CD4-positive, alpha-beta T cell treated with Interleukin-10 for 1 hour (primary cell): Measurements from ENCODE around the gene UQCR11.

ENCODE experiments used
- DNase-seq: peaks from one replicate; pipeline ENCODE4 v3.0.0-alpha.2; 2020

Gene UQCR11

DNA sequence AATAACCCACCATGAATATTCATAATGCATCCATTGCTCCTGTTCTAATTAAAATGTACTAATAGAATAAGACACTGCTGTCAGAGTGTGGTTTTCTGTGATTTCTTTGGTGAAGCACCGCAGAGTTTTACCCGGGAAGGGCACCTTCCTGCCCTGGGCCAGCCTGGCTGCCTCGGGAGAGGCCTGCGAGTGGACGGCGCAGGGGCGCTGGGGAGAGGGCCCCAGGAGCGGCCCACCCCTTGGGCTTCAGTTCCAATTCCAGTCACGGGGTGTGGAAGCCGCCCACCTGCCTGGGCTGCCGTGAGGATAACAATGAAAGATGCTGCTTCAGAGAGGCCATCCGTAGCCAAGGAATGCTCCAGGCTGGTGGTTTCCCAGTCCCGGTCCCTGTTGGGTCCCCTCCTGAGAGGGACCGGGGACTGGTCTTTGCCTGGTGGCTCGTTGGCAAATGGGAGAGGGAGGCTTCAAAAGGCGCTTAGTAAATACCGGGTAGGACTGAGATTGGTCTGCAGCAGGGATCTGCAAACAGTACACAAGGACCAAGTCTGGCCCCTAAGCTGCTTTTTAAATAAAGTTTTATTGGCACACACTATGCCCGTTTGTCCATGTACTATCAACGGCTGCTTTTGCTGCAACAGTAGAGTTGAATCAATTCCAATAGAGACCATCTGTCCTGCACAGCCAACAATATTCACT lies 29.1 kb upstream of the UQCR11 start:
- DNase-seq: no peak

DNA sequence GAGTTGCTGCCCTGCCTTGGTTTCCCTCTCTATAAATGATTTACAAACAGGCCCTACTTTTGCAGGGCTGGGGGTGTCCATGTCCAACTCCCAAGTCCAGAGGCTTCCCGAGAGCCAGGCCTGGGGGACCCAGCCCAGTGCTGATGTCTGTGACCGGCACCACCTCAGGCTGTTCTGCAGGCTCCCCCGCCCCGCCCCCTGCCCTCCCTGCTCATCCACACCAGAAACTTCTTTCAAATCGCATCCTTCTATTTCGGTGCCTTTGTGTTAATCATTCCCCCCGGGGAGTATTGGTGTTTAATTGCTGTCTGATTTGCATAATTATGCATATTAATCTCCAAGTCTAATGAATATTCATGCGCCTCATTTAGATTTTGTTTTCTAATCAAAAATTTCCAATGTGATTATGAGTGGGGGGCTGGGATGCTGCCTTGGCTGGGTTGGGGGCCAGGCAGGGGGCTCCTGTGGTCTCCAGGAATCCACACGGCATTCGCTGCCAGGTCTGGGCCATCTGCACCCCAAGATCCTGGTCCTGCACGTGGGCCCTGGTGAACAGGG lies 28.1 kb upstream of the UQCR11 start:
- DNase-seq: no peak

DNA sequence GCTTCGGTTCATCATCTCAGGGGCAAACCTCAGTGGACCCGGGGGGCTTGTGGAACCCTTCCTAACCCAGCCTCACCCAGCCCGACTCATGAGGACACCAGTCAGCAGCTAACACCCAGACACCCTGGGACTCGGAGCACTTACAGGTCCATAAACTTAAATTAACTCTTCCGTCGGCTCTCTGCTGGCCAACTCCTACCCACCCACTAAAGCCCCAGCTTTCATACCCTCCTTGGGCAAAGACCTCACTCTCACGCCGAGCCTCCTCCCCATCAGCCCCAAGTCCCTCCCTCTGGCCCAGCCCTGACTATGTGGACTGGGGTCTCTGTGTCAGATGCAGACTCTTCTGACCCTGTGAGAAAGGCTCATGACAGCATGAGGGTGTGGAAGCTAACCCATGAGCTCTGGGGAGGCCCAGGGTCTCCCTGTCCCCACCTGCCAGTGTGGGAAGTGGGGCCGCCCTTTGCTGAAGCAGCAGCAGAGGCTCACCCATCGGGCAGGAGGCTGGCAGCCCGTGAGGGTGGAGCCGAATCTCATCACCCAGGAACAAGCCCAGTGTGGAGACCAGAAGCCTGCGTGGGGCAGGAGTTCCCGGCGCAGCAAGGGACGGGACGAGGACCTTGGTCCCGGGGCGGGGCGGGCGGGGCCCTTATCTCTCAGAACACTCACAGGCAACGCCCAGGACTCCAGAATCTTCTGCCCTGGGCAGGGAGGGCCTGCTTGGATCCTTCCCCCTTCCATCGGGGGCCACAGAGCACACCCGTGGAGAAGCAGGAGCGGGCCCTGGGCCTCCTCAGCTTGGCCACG lies 27.4 kb upstream of the UQCR11 start:
- no peak for DNase-seq

DNA sequence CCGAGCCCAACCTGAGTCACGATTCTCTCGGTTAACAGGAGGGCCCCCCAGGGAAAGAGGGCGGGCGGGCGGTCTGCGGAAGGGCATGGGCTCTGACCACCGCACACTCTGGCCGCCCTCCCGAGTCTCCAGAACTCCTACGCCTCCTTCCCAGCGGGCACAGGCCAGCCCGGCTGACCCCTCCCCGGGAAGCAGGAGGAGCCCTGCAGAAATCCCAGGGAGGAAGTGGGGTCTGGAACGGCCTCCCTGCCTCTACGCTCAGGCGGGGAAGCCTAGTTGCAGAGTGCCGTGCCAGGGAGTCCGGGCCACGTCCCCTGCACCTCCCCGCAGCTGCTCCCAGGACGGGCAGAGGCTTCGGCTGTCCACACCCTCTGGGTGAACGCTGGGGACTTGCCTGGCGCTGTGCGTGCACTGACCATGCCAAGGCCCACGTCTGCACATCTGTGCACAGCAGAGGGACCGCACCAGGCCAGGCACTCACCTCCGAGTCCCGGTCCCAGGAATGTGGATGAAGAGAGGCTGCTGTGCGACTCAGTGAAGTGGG lies 26.4 kb upstream of the UQCR11 start:
- DNase-seq: no peak

DNA sequence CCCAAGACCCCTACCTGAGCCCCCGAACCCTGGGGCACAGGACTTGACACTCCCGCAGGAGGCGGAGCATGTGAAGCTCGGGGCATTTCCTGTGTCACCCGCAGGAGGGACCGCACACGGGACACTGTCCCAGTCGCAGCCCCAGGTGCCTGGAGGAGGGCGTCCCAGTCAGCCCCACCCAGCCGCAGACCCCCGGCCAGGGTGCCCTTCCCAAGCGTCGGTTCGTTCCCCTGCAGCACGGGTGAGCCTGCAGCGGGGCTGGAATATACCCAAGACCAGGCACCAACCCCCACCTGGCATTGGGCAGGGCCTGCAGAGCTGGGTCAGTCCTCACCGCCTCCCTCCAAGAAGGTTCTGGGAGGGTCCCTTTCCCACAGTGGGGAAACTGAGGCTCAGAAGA lies 25.5 kb upstream of the UQCR11 start:
- no peak for DNase-seq

DNA sequence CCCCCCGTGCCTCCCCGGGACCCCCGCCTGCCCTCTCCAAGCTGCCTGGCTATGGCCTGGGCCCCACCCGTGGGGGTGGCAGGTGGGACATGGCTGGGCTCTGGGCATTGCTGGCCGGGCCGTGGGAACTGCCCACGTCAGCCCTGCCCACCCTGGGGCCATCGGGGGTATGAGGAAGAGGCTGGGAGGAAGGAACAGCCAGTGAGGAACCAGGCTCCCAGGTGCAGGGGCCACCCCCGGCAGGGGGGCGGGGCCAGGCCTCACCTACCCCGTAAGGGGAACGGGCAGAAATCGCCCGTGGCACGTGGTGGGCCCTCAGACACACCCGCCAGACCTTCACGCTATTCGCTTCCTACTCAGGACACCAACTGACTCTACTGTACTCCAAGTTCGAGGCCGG lies 24.8 kb upstream of the UQCR11 start:
- DNase-seq: no peak

DNA sequence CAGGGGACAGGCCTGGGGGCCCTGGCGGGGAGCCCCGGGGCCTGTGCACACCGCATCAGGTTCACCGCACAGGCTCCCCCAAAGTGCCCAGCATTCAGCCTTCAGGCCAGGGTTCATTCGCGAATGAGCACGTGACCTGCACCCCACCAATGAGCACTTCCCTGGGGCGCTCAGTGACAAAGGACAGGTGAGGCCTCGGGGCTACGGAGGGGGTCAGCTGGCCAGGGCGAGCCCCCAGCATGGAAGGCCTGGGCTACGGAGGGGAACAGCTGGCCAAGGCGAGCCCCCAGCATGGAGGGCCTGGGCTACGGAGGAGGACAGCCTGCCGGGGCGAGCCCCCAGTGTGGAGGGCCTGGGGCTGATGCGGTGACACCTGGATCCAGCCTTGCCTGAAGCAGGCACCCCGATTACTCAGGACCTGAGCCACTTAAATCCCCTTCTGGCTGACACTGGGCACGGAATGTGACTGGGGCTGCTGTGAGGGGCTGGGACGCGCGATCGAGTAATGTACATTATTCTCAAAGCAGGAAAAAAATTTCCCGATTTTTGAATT lies 24.1 kb upstream of the UQCR11 start:
- DNase-seq: no peak

DNA sequence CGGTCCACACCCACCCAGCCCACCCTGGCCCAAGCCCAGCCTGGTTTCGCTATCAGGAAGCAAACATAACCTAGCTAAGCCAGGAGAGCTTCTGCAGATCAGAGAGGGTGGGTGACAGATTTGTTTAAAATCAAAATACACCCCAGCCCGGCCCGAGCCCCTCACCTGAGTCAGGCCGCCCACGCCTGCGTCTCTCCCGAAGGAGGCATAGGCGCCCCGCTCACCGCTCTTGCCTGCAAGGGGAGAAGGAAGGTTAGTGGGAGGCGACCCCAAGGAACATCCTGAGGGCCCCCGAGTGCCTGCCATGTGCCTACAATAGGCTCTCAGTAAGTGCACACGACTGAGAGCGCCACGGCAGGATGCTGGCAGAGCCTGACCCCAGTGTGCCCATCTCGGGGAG lies 21.9 kb upstream of the UQCR11 start:
- DNase-seq: no peak

DNA sequence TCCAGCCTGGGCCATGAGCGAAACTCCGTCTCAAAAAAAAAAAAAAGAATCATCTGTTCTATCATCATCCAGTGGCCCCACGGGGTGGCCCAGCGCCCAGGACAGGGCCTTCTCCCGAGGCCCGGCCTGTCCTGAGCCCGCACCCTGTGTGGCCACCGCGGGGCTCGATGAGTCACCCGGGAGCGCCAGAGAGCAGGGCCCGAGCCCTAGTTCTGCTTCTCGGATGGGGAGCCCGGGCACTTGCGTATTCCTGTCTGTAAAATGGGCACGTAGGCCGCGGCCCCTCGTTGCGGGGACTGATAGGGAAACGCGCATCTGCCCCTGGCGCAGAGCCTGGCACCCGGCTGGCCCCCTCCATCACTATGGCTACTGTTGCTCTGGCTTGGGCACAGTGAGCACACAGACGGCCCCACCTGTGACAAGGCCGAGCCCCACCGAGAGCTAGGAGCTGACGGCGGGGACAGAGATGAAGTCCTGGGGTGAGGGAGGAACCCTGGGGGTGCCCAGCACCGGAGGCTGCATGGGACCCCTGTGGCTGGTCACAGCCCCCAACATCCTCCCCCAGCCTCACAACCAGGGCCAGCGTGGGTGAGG lies 21.3 kb upstream of the UQCR11 start:
- no peak for DNase-seq

DNA sequence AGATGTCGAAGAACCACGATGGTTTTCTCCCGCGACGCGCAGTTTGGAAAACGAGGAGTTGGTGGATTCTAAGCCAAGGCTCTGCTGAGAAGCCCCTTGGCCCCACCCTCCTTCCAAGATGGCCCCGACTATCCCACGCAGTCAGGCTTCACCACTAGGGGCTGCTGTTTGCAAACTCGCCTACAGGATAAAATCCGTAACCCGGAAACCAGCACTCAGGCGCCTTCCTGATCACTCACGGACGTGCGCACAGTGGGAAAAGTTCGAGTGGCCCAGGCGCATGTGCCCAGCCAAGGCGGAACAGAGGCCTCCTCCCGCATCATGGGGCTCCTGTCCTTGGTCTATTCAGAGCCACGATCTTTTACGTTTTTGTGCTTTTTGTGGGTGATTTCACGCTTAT lies 19.2 kb upstream of the UQCR11 start:
- DNase-seq: peak; percentile 56

DNA sequence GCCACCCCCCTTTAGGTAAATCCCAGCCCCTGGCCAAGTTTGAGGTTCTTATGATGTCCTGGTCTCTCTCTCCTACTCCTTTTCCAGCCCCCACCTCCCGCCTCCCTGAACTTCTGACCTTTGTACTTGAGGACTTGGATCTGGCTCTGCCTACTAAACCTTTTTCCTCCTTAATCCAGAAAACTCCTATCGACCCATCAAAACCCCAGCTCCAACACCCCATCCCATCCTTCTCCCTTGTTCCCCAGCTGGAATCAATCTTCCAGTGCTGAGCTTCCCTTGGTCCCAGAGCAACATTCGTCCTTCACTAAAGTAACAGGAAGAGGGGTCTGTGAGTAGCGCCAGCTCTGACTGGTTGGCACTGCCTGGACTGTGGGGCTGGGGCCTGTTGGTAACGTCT lies 17.3 kb upstream of the UQCR11 start:
- no peak for DNase-seq

DNA sequence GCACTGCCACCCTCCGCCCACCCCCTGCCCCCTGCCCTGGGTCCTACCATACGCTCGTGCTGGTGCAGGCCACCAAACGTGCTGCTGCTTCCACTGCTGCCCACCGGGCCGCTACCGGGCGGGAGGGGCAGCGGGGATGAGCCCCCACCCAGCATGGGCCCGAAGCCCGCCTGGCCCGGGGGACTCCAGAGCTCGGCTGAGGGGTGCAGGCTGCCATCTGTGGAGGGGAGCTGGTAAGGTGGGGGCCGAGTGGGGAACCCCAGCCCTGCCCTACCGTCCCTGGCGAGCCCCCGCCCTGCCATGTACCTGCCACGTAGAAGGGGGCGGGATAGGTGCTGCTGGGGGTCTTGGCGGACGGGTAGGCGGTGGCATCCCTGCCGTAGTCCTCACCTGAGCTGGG lies 16.7 kb upstream of the UQCR11 start:
- no peak for DNase-seq

DNA sequence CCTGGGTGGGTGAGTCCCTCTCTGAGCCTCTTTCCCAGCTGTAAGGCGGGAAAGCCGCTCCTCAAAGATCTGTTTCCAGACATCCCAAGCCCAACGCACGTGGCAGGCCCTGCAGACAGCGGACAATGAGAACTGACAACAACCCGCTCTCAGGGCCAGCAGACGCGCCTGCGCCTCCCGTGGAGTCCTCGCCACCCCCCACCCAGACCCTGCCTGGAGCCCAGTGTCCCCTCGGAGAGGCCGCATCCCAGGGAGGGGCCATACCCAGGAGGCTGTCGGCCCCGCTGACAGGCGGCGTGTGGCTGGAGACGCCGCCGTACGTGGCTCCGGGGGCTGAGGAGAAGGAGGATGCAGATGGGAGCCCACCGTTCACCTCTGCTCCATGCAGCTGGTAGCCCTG lies 16.3 kb upstream of the UQCR11 start:
- no peak for DNase-seq

DNA sequence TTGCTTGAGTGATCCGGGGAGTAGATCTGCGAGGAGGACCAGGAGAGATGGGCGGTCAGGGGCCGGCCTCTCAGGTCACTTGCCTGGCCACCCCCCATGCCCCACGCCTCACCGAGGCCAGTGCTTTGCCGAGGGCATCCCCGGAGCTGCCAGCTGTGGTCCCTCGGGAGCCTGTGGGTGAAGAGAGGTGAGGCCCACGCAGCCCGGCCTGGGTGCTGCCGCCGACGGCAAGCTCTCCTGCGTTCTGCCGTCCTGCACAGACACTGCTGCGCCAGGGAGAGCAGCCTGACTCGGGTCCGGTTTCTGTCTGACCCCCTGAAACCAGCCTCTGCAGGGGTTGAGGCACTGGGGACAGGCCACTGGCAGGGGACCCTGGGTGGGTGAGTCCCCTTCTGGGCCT lies 15.8 kb upstream of the UQCR11 start:
- no peak for DNase-seq

DNA sequence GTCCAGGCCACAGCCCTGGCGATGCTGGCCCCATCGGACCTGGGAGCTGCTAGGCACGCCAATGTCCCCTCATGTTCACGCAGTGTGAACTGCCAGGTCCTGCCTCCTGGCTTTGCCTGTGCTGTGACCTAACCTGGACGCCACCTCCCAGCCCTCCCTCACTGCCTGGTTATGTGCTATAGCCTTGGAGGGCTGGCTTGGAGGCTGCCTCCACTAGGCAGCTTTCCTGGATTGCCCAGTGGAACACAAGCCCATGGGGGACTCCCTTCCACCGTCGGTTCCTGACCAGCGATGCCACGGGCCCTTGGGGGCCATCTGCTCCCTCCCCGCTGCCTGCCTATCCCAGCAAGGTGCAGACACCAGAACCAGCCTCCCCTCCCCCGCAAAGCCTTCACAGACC lies 15.2 kb upstream of the UQCR11 start:
- DNase-seq: no peak

DNA sequence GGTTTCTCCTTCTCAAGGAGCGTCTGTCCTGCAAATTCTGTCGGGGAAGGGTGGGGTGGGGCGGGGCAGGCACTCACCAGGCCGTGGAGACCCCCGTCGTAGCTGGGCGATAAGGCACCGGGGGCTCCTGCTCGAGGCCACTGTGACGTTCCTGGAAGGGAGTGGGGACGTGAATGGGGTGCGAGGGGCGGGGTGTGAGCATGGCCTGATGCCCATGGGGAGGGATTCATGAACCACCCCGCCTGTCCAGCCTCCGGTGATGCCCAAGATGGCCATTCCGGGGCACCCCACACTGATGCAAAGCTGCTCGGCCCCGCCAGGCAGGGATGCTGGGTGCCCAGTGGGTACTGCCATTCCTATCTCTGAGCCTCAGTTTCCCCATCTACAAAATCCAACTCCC lies 14.4 kb upstream of the UQCR11 start:
- DNase-seq: no peak

DNA sequence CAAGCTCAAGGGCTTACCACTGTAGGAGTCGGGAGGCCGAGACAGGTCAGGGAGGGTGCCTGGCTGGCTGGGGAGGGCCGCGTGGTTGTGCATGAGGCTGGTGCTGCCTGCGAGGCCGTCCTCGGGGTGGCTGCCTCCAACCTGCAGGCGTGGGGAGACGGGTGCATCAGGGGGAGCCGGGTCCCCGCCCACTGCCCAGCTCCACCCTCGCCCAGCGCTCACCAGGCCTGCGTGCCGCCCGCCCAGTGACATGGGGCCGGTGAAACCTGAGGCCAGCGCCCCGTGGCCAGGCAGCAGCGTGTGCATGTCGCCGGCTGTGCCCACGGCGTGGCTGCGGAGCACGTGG lies 13.8 kb upstream of the UQCR11 start:
- DNase-seq: no peak

DNA sequence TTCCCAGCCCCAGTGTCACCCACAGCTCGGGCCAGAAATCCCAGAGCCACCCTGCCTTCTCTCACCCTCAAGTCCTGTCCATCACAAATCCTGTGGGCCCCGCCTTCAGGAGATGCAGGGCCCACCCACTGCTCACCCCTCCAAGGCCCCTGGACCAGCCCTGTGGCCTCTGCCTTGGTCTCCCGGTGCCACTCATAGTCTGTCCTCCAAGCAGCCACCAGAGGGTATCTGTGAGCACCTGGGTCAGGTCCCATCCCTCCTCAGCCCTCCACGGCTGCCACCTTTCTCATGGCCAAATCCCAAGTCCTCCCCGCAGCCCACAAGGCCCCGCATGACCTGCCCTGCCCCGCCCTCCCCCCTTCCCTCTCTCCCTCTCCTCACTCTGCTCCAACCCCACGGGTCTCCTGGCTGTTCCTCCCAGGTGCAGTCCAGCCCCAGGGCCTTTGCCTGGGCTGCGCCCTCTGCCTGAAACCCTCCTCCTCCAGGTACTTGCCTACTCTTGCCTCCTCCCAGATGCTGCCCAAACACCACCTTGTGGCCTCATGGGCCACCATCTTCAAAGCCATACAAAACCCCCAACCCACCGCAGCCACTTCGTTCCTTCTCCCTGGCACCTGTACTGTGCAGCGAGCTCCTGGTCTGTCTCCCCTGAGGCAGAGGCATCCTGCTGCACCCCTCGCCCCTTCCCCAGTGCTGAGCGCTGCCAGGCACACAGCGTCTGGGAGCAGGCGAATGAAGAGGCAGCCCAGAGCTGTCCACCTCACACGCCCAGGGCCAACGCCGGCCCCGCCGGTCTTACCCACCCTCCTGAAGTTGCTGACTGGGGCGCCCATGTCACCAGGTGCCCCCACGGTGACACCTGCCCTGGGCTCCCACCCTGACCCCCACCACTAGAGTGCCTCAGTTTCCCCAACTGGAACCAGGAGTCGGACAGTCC lies 13.2 kb upstream of the UQCR11 start:
- peak; percentile 30 for DNase-seq

DNA sequence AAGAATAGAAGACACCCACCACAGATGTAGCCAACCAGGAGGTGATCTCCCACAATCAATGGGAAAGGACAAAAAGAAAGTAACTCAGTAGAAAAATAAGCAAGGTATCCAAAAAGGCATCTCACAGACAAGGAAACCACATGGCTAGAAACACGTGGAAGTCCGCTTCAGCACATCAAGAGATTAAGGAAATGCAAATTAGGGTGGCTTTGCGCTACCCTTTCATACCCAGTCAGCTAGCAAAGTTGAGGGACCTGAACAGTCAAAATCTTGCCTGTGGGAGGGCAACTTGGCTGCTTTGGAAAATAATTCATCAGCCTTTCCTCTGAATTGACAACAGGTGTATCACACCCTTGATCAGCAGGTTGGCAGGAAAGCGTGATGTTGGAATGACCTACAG lies 11.6 kb upstream of the UQCR11 start:
- DNase-seq: no peak

DNA sequence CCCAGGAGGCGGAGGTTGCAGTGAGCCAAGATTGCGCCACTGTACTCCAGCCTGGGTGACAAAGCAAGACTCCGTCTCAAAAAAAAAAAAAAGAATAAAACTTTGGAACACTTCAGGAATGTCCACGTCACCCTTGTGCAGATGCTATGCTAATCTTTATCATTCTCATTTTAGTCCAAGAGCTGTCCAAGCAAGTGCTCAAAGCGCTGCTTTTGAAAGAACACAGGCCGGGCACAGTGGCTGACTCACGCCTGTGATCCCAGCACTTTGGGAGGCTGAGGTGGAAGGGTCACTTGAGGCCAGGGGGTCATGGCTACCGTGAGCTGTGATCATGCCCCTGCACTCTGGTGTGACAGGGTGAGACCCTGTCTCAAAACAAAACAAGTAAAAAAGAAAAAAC lies 11.1 kb upstream of the UQCR11 start:
- no peak for DNase-seq

DNA sequence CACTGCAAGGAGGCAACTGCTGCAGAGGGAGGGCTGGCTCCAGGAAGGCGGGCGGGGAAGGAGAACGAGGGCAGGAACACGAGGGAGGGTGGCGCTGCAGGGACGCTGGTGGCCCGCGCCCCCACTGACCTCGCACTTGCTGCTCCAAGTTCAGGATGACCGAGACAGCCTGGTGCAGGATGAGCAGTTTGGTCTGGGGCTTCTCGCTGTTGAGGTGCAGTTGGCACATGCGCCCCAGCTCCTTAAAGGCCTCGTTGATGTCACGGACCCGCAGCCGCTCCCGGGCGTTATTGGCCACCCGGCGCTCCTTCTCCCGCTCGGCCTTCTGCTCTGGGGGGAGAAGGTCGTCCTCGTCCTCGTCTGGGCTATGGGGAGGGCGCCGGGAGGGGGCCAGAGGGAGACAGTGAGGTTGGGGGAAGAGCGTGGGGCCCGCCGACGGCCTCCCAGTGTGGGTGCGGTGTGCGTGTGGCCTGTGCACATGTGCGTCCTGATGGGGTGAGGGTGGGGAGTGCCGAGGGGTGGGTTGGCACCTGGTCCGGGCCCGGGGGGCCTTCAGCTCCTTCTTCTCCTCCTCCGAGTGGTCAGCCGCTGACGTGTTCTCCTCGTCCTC lies 10.0 kb upstream of the UQCR11 start:
- DNase-seq: no peak
